NCI-H2107 (cell line): ENCODE measurements around the gene RPP21.

ENCODE experiments used
- DNase-seq: peaks from one replicate; lab custom pipeline; 2025; lab: John Stamatoyannopoulos, UW

Gene RPP21

DNA sequence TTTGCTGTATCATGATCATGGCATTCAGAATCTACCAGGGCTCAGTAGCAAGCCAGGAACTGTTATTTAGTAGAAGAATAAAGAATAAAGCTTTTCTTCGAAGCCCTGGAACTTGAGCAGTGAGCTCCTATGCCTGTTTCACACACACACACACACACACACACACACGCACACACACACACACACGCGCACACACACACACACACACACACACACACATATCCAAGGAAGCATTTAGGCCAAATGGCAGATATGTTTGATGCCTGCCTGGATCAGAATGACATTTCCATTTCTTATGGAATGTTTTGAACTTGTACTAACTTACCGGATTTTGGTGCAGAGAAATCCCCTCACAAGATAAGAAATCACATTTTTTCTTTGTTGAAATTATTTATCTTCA, 35.5 kb downstream of the RPP21 start:
- DNase-seq, result no peak

GRCh38 chr6:30386166-30386565, 41.2 kb downstream of the RPP21 start:
- DNase-seq, result no peak

- DNase-seq, result no peak
These were observed 46.3 kb downstream of the RPP21 start for GRCh38 chr6:30391240-30391639.

GRCh38 chr6:30394139-30394538, 49.2 kb downstream of the RPP21 start:
- no peak for DNase-seq
